ENCODE data around the gene PRCP.

DNA sequence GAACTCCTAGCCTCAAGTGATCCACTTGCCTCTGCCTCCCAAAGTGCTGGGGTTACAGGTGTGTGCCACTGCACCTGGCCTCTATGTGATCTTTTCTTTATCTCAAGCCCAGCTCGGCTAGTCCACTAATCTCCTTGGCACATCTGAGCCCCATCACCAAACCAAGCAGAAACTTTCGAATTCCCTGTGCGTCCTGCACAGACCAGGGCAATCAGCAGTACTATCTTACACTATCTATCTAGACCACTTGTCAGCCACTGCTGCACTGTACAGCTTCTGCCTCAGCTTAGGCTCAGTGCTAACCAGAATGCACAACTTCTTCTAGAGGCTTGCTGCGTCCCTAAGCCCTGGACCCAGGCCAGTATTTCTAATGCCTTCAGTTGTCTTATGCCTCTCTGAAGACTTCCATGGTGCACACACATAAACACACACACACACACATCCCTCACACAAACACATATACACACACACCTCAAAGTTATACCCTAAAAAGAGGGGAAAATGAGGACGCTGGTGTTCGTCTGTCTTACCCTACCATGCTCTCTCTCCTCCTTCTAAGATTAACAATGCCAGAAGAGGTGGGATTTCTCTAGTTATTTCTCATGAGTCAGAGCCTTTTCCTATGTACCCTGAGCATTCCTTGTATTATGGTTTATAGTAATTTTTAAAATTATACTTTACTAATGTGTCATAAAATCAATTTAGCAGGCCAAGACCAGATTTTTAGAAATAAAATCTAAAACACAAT, 107.2 kb downstream of the PRCP start:
- TF ChIP-seq CTCF (conservative IDR thresholded peaks at IDR 0.05; ENCODE audit: low read depth in 2 of 2) (no peak), POLR2AphosphoS5 (IDR thresholded peaks at IDR 0.05; ENCODE audit: low read depth) (no peak), STAT1 (IDR thresholded peaks at IDR 0.05; ENCODE audit: unreplicated experiment) (no peak), EZH2 (IDR thresholded peaks at IDR 0.05; ENCODE audit: low read depth, unreplicated experiment) (no peak), CREB1 (CRISPR knock-in tag; IDR thresholded peaks at IDR 0.05; ENCODE audit: low read depth) (no peak), EZH2phosphoT487 (IDR thresholded peaks at IDR 0.05; ENCODE audit: unreplicated experiment) (no peak), JUNB (IDR thresholded peaks at IDR 0.05; ENCODE audit: unreplicated experiment) (no peak), ZNF114 (CRISPR knock-in tag; IDR thresholded peaks at IDR 0.05) (no peak), NANOG (IDR thresholded peaks at IDR 0.05; ENCODE audit: borderline replicate concordance) (no peak), ZNF331 (CRISPR knock-in tag; IDR thresholded peaks at IDR 0.05; ENCODE audit: low read depth) (no peak)
- TF ChIP-seq, protein P1, sequence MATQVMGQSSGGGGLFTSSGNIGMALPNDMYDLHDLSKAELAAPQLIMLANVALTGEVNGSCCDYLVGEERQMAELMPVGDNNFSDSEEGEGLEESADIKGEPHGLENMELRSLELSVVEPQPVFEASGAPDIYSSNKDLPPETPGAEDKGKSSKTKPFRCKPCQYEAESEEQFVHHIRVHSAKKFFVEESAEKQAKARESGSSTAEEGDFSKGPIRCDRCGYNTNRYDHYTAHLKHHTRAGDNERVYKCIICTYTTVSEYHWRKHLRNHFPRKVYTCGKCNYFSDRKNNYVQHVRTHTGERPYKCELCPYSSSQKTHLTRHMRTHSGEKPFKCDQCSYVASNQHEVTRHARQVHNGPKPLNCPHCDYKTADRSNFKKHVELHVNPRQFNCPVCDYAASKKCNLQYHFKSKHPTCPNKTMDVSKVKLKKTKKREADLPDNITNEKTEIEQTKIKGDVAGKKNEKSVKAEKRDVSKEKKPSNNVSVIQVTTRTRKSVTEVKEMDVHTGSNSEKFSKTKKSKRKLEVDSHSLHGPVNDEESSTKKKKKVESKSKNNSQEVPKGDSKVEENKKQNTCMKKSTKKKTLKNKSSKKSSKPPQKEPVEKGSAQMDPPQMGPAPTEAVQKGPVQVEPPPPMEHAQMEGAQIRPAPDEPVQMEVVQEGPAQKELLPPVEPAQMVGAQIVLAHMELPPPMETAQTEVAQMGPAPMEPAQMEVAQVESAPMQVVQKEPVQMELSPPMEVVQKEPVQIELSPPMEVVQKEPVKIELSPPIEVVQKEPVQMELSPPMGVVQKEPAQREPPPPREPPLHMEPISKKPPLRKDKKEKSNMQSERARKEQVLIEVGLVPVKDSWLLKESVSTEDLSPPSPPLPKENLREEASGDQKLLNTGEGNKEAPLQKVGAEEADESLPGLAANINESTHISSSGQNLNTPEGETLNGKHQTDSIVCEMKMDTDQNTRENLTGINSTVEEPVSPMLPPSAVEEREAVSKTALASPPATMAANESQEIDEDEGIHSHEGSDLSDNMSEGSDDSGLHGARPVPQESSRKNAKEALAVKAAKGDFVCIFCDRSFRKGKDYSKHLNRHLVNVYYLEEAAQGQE (IDR thresholded peaks at IDR 0.05; ENCODE audit: unreplicated experiment): no peak
- TF ChIP-seq, protein P2, sequence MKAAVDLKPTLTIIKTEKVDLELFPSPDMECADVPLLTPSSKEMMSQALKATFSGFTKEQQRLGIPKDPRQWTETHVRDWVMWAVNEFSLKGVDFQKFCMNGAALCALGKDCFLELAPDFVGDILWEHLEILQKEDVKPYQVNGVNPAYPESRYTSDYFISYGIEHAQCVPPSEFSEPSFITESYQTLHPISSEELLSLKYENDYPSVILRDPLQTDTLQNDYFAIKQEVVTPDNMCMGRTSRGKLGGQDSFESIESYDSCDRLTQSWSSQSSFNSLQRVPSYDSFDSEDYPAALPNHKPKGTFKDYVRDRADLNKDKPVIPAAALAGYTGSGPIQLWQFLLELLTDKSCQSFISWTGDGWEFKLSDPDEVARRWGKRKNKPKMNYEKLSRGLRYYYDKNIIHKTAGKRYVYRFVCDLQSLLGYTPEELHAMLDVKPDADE (IDR thresholded peaks at IDR 0.05): no peak
